Erythroblast (primary cell): ENCODE measurements around the gene PHLDB3.

Source experiments
- GATA1 ChIP-seq: IDR thresholded peaks from 2 replicates; pipeline ENCODE4 v1.6.1; 2011; ENCODE audit warnings: low read depth, mild to moderate bottlenecking, control low read depth, low read length, moderate library complexity
- POLR2A ChIP-seq: IDR thresholded peaks from 2 replicates; pipeline ENCODE4 v1.6.1; 2011; ENCODE audit warnings: mild to moderate bottlenecking, low read length

DNA sequence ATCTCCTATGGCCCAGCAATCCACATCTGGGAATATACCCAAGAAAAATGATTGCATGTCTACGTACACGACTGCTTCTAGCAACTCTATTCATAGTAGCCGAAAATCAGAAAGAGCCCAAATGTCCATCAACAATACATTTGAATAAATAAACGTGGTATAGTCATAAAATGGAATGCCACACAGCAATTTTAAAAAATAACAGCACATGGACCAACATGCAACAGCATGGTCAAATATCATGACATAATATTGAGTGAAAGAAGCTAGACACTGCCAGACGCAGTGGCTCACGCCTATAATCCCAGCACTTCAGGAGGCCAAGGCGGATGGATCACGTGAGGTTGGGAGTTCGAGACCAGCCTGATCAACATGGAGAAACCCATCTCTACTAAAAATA lies 73.6 kb downstream of the PHLDB3 start:
- TF ChIP-seq POLR2A = no peak
- no peak for TF ChIP-seq GATA1
